ENCODE data around the gene ZC3H18.

The ZC3H18 gene

DNA sequence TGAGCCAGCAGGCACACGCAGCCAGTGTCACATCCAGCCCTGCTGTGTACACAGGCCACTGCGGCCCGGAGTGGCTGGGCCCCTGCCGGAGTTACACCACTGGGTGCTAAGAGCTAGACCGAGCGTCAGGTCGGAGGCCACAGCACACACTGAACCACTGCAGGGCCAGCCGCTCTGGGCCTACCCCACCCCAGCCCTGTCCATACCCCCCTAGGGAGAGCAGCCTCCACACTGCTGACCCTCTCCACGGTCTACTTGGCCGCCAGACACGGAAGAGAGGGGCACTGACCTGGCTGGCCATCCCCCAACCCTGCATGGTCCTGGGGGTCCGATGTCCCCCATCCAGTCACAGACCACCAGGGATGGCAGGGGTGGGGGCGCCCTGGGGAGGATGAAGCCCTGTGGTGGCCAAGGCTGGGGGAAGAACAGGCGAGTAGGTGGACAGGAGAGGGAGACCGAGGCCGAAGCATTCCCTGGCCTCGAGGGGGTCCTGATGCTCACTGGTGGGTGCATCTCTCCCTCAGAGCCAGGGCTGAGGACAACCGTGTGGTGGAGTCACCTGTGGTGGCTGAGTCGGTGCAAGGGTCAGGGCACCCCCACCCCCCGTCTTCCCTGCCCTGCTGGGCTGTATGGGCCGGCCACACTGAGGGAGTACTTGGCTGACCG is 34.9 kb upstream of the ZC3H18 start:
- in situ Hi-C loops (cut with HindIII; ENCODE audit: low pct_unique_long_range_greater_than_20kb, low sequenced_read_pairs), result no loop called here
- DNase-seq (ENCODE audit: low read depth in 1 of 2, low spot score in 1 of 2), result no peak
- no peak for TF ChIP-seq JUND (IDR thresholded peaks at IDR 0.05; ENCODE audit: low read depth)

DNA sequence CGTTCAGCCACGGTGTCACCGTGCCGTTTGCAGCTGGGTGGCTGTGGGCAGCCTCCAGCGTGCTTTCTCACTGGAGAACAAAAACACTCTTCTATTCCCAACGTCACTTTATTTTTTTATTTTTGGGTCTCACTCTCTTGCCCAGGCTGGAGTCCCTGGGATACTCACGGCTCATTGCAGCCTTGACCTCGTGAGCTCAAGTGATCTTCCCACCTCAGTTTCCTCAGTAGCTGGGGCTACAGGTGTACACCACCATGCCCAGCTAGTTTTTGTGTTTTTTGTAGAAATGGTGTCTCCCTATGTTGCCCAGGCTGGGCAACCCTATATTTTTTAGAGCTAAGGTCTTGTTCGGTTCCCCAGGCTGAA is 34.4 kb upstream of the ZC3H18 start:
- in situ Hi-C loops (cut with HindIII; ENCODE audit: low pct_unique_long_range_greater_than_20kb, low sequenced_read_pairs), result no loop called here
- DNase-seq (ENCODE audit: low read depth in 1 of 2, low spot score in 1 of 2), result no peak
- no peak for TF ChIP-seq JUND (IDR thresholded peaks at IDR 0.05; ENCODE audit: low read depth)

DNA sequence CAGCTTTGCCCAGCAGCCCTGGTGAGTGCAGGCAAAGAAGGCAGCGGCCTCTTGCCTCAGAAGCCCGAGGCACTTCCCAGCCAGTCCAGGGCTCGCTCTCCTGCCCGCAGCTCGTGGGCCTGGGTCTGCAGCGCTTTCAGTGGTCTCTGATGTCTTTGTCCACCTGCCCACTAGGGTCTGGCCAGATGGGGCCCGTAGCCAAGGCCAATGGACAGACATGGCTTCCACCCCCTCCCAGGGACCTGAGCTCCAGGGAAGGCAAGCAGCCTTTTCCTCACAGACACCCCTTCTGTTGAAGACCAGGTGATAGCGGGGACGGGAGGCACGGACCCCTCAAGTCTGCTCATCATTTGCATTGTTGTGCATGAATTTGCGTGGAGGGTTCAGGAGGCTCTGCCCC is 33.7 kb upstream of the ZC3H18 start:
- in situ Hi-C loops (cut with HindIII; ENCODE audit: low pct_unique_long_range_greater_than_20kb, low sequenced_read_pairs), result no loop called here
- no peak for DNase-seq (ENCODE audit: low read depth in 1 of 2, low spot score in 1 of 2)
- no peak for TF ChIP-seq JUND (IDR thresholded peaks at IDR 0.05; ENCODE audit: low read depth)

DNA sequence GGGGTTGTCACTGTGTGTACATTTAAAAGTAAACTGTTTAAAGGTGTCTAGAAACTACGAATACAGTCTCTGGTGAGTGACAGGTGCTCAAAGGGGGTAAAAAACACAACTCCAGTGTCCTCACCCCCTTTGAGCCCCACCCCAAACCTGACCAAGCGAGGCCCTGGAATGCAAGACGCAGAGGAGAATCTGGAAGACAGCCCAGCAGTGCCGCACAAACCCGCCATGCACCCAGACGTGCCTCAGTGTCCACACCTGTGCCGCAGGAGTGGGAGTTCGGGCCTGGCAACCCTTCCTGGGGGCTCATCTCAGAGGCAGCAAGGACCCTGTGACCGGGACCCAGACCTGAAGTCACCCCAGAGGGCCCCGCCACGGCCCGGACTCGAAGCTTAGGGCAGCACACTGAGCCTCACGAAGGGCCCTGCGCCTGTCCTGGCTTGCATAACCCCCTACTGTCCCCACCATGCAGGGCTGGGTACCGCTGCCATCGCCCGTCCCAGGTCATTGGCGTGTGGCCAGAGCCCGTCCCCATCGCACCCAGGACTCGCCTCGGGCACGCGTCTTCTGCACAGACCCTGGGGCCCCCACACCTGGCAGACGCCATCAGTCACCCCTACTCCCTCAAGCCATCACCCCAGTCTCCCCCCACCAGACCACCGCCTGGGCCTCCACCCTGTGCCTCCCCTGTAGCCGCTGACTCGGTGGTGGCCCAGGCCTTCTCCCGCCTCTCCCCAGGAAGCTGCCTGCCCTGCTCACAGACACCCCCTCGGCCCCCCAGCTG is 33.0 kb upstream of the ZC3H18 start:
- DNase-seq (ENCODE audit: low read depth in 1 of 2, low spot score in 1 of 2), result peak in 1 of 2 experiments; percentile 32
- TF ChIP-seq JUND (IDR thresholded peaks at IDR 0.05; ENCODE audit: low read depth), result no peak
- in situ Hi-C loops (cut with HindIII; ENCODE audit: low pct_unique_long_range_greater_than_20kb, low sequenced_read_pairs), result no loop called here

DNA sequence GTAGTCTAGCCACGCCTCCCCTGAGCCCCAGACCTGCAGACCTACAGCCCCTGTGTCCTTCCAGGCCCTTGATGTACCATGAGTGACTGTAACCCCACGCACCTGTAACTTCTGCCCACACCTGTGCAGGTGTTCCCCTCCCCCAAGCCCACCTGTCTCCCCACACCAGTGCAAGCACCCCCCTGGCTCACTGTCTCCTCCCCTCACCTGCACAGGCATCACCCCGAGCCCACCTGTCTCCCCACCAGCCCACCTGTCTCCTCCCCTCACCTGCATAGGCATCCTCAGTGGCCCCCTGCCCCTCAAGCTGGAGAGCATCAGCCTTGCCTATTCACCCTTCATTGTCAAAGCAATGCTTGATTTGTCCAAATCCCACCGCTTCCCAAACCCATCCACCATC is 32.3 kb upstream of the ZC3H18 start:
- no peak for DNase-seq (ENCODE audit: low read depth in 1 of 2, low spot score in 1 of 2)
- in situ Hi-C loops (cut with HindIII; ENCODE audit: low pct_unique_long_range_greater_than_20kb, low sequenced_read_pairs), result no loop called here
- no peak for TF ChIP-seq JUND (IDR thresholded peaks at IDR 0.05; ENCODE audit: low read depth)

DNA sequence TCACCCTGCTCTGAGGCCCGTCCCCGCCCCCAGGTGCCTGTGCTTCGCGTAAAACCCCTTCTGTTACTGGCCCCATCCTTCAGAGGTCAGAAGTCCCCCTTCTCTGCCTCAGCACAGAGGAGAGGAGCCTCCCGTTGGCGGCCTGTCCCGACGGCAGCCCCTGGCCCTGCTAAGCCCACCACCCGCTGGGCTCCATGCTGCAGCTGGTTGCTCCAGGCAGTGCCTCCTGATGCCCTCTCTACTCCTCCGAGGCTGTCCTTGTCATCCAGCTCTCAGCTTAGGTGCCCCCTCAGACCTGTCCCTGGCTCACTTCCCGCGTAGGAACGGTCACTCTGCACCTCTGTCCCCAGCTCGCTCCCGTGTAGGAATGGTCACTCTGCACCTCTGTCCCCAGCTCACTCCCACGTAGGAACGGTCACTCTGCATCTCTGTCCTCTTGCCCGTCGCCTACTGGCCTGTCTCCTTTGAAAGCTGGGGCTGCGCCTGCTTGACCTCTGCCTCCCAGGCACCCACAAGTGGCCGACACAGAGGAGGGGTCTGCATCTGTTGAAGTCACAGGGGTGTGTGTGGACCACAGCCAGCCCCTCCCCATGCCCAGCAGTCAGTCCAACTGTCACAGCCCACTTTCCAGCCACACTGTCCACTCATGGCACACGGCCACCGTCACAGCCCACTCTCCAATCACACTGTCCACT is 31.7 kb upstream of the ZC3H18 start:
- no peak for TF ChIP-seq JUND (IDR thresholded peaks at IDR 0.05; ENCODE audit: low read depth)
- in situ Hi-C loops (cut with HindIII; ENCODE audit: low pct_unique_long_range_greater_than_20kb, low sequenced_read_pairs), result no loop called here
- DNase-seq (ENCODE audit: low read depth in 1 of 2, low spot score in 1 of 2), result no peak

DNA sequence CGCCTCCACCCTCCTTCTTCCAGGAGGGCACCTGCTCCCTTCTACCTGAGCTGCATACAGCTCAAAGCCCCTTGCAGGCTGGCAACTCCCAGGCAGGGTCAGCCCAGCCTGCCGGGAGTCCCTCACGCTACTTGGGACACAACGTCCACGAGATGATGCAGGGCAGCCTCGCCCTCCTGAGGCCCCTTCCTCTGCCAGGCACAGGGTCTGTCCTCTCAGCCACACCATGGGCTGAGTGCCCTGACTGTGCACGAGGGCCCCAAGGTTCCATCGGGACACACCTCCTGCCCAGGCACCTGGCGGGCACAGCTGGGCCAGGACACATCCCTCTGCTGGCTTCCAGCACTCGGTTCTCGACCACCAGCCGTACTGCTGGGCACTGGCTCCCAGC is 30.9 kb upstream of the ZC3H18 start:
- DNase-seq (ENCODE audit: low read depth in 1 of 2, low spot score in 1 of 2), result no peak
- in situ Hi-C loops (cut with HindIII; ENCODE audit: low pct_unique_long_range_greater_than_20kb, low sequenced_read_pairs), result no loop called here
- TF ChIP-seq JUND (IDR thresholded peaks at IDR 0.05; ENCODE audit: low read depth), result no peak

DNA sequence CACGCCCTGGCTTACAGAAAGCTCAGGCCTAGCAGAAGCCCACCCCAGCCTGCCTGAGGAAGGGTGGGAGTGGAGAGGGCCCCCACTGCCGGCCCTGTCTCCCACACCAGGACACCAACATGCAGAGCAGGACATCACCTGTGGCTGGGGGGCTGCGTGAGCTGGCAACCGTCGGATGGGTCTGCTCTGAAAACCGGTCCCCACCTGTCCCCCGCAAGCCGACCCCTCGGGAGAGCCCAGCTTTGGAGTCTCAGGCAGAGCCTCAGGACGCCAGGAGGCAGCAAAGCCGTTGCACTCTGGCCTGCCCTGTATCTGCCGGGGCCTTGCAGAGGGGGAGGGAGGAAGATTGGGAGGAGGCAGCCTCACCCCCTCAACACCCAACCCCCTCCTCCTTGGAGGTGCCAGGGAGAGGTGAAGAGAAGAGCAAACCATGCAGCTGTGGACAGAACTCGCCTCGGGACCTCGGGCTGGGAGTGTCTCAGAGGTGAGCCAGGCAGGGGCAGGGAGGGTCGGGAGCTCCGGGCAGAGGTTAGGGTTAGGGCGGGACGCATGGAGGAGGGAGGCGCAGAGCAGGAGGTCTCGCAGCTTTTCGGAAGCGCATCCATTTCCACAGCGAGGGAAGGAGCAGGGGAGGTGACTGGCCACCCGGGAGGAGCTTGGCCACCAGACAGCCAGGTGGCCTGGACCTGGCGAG is 30.4 kb upstream of the ZC3H18 start:
- in situ Hi-C loops (cut with HindIII; ENCODE audit: low pct_unique_long_range_greater_than_20kb, low sequenced_read_pairs), result no loop called here
- DNase-seq (ENCODE audit: low read depth in 1 of 2, low spot score in 1 of 2), result no peak
- TF ChIP-seq JUND (IDR thresholded peaks at IDR 0.05; ENCODE audit: low read depth), result no peak

DNA sequence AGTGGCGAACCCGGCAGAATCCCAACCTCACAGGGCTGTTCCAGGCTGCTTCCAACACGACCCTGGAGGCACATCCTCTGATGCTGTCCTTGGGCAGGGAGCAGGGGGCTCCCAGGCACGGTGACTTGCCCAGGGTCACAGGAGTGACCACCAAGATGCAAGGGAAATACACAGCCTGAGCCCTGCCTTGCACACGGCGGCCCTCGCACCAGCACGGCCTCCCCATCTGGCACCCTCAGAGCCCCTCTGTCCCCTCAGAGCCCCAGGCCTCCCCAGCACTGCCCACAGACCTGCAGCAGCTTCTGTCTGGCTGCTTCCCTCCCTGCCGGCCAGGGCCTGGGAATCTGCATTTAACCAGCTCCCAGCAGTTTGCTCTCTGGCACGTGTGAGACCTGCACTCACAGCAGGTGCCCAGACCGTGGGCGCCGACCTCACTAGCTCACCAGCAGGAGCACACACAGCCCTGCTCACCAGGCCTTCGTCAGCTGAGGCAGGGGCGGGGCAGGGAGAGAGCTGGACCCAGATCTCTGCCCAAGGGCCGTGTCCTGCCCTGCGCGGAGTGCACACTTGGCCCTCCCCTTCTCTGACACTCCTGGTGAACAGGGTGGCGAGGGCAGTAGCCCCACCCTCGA is 29.7 kb upstream of the ZC3H18 start:
- no peak for TF ChIP-seq JUND (IDR thresholded peaks at IDR 0.05; ENCODE audit: low read depth)

DNA sequence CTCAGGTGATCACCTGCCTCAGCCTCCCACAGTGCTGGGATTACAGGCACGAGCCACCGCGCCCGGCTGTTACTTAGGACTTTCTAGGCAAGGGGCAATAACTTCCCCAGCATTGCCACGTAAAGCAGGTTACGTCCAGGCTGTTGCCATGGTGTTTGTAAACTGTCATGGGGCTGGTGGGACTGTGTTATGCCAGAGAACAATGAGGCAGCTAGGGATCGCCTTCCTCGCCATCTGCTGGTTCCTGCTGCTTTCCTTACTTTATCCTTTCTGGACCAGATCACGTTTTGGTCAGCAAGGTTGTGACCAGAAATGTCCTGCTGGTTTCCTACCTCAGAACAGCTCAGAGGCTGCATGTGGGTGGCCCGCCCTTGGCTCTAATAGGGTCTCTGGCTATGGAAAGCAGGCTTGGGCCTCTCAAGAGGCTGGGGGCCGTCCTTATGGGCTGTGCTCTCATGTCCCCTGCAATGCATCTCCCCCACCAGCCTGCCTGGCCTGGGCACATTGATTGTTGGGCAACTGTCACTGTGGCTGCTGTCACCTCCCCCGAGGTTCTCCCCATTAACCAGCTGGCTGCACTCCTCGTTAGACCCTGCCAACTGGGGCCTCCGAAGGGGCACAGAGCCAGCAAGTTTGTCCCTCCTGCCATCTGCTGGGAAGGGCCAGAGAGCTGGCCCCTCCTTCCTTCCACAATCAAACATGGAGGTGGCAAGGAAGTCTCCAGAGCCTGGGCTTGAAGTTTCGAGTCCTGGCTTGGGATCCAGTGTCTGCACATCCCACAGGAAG is 28.2 kb upstream of the ZC3H18 start:
- no peak for TF ChIP-seq JUND (IDR thresholded peaks at IDR 0.05; ENCODE audit: low read depth)
- DNase-seq (ENCODE audit: low read depth in 1 of 2, low spot score in 1 of 2), result no peak
- in situ Hi-C loops (cut with HindIII; ENCODE audit: low pct_unique_long_range_greater_than_20kb, low sequenced_read_pairs), result no loop called here

More for the DNA sequence above, 29.7 kb upstream of the ZC3H18 start:
- in situ Hi-C loops (cut with HindIII; ENCODE audit: low pct_unique_long_range_greater_than_20kb, low sequenced_read_pairs), result no loop called here
- no peak for DNase-seq (ENCODE audit: low read depth in 1 of 2, low spot score in 1 of 2)

DNA sequence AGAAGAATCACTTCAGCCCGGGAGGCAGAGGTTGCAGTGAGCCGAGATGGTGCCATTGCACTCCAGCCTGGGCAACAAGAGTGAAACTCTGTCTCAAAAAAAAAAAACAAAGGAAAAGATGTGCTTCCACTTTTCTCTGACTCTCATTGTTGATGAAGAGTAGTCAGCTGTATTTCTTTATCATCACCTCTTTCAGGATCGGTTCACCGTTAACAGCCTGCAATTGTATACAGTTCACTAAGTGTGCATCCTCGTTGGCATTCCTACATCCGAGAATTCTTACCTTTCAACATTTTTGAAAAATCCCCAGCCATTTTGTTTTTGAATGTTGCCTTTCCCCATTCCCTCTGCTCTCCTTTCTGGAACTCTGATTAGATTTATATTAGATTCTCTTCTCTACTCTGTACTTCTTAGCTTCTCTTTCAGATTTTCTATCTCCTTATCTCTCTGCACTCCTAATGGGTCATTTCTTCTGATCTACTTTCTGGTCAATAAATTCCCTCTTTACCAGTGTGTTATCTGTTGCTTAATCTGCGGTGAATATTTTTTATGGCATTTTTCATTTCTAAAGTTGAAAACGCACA is 26.9 kb upstream of the ZC3H18 start:
- TF ChIP-seq JUND (IDR thresholded peaks at IDR 0.05; ENCODE audit: low read depth), result no peak
- in situ Hi-C loops (cut with HindIII; ENCODE audit: low pct_unique_long_range_greater_than_20kb, low sequenced_read_pairs), result no loop called here
- DNase-seq (ENCODE audit: low read depth in 1 of 2, low spot score in 1 of 2), result no peak

All from T47D (cell line).